HEK293T (cell line): ENCODE results near the gene THRB.

Source experiments
- CTCF ChIA-PET: fragments of 350-600 bp; formaldehyde crosslinking; extraction: SDS; loops from one replicate; lab custom pipeline; 2021; ENCODE audit warnings: antibody characterized with exemption, inconsistent platforms; lab: Yijun Ruan, JAX
- POLR2A ChIA-PET: fragments of 350-600 bp; formaldehyde crosslinking; extraction: SDS; loops from one replicate; lab custom pipeline; 2020; ENCODE audit warnings: antibody characterized with exemption, inconsistent platforms; lab: Yijun Ruan, JAX
- DNase-seq: peaks from one replicate; pipeline ENCODE4 v3.0.0; 2012; ENCODE audit warnings: mixed read lengths; ENCODE audit errors: extremely low spot score
- ARNT ChIP-seq: fragments of 450-650 bp; IDR thresholded peaks from 2 replicates; pipeline ENCODE4 v1.6.1; 2017; ENCODE audit warnings: mild to moderate bottlenecking
- BHLHE40 ChIP-seq: fragments of 450-650 bp; IDR thresholded peaks from 2 replicates; pipeline ENCODE4 v1.6.1; 2016; ENCODE audit warnings: mild to moderate bottlenecking, moderate library complexity, borderline replicate concordance
- CTBP1 ChIP-seq: fragments of 450-650 bp; IDR thresholded peaks from 2 replicates; pipeline ENCODE4 v1.6.1; 2016; ENCODE audit warnings: borderline replicate concordance
- ELF4 ChIP-seq: fragments of 450-650 bp; IDR thresholded peaks from 2 replicates; pipeline ENCODE4 v1.6.1; 2017; ENCODE audit warnings: antibody characterized with exemption
- FOXA1 ChIP-seq: fragments of 450-650 bp; IDR thresholded peaks from 2 replicates; pipeline ENCODE4 v1.6.1; 2016; ENCODE audit warnings: mild to moderate bottlenecking
- FOXK2 ChIP-seq: fragments of 450-650 bp; IDR thresholded peaks from 2 replicates; pipeline ENCODE4 v1.6.1; 2016; ENCODE audit warnings: mild to moderate bottlenecking
- FOXM1 ChIP-seq: fragments of 450-650 bp; IDR thresholded peaks from 2 replicates; pipeline ENCODE4 v1.6.1; 2017; ENCODE audit warnings: mild to moderate bottlenecking, borderline replicate concordance
- HDGF ChIP-seq: fragments of 450-650 bp; IDR thresholded peaks from 2 replicates; pipeline ENCODE4 v1.6.1; 2017; ENCODE audit warnings: antibody characterized with exemption, borderline replicate concordance
- L3MBTL2 ChIP-seq: fragments of 450-650 bp; conservative IDR thresholded peaks from 2 replicates; pipeline ENCODE4 v1.6.1; 2016; ENCODE audit warnings: mild to moderate bottlenecking
- LEF1 ChIP-seq: fragments of 450-650 bp; IDR thresholded peaks from 2 replicates; pipeline ENCODE4 v1.6.1; 2017; ENCODE audit warnings: mild to moderate bottlenecking, borderline replicate concordance
- NFRKB ChIP-seq: fragments of 450-650 bp; IDR thresholded peaks from 2 replicates; pipeline ENCODE4 v1.6.1; 2016; ENCODE audit warnings: mild to moderate bottlenecking, moderate library complexity
- SP1 ChIP-seq: fragments of 450-650 bp; IDR thresholded peaks from 2 replicates; pipeline ENCODE4 v1.6.1; 2017
- SUZ12 ChIP-seq: fragments of 450-650 bp; IDR thresholded peaks from 2 replicates; pipeline ENCODE4 v1.6.1; 2016; ENCODE audit warnings: mild to moderate bottlenecking
- TARDBP ChIP-seq: fragments of 450-650 bp; IDR thresholded peaks from 2 replicates; pipeline ENCODE4 v1.6.1; 2016
- ZNF384 ChIP-seq: fragments of 450-650 bp; IDR thresholded peaks from 2 replicates; pipeline ENCODE4 v1.6.1; 2016
- TF ChIP-seq, protein P1 (sequence below): fragments of 450-650 bp; IDR thresholded peaks from 2 replicates; pipeline ENCODE4 v1.6.1; 2016

THRB gene

DNA sequence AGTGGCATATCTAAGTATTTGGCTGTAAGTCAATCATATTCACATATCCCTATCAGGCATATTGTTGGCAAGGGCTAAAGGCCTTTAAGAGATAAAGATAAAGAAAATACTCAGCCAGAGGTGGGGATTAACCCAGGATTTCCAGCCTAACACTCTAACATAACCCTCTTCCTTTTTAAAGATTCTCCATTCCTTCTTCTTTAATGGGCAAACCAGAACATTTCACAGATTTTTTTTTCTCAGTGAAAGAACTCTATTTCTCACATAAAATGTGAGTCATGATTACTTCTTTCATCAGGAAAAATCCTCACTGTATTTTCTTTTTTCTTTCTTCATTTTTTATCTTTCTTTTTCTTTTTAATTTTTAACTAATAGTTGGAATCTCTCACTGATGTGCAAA is 349.2 kb downstream of the THRB start:
- CTCF ChIA-PET: no interaction called here
- POLR2A ChIA-PET: no interaction called here
- no peak for DNase-seq
- TF ChIP-seq TARDBP (no peak), SP1 (no peak), SUZ12 (no peak), FOXM1 (no peak)

DNA sequence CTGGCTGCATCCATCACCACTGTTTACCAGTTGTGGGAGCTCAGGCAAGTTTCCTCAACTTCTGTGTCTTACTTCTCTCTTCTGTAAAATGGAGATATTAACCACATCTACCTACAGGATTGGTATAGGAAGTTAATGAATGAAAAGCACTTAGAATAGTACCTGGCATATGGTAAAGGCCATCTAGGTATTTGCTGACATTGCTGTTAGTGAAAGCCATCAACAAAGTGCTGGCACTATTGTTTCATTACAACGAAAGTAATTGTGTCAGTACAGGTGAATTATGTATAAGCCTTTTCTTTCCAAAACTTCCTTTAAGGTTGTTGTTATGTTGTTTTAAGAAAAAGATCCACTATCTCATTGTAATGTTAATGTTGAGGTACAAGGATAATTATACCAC is 352.5 kb downstream of the THRB start:
- POLR2A ChIA-PET: no interaction called here
- DNase-seq: no peak
- TF ChIP-seq HDGF (no peak), FOXA1 (no peak), ZNF384 (no peak), FOXM1 (no peak), NFRKB (no peak), FOXK2 (no peak), SP1 (no peak), LEF1 (no peak), ARNT (no peak), SUZ12 (no peak), TARDBP (no peak), L3MBTL2 (no peak), BHLHE40 (no peak), ELF4 (no peak), CTBP1 (no peak)
- TF ChIP-seq, protein P1, sequence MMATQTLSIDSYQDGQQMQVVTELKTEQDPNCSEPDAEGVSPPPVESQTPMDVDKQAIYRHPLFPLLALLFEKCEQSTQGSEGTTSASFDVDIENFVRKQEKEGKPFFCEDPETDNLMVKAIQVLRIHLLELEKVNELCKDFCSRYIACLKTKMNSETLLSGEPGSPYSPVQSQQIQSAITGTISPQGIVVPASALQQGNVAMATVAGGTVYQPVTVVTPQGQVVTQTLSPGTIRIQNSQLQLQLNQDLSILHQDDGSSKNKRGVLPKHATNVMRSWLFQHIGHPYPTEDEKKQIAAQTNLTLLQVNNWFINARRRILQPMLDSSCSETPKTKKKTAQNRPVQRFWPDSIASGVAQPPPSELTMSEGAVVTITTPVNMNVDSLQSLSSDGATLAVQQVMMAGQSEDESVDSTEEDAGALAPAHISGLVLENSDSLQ: no peak
- CTCF ChIA-PET: no interaction called here

DNA sequence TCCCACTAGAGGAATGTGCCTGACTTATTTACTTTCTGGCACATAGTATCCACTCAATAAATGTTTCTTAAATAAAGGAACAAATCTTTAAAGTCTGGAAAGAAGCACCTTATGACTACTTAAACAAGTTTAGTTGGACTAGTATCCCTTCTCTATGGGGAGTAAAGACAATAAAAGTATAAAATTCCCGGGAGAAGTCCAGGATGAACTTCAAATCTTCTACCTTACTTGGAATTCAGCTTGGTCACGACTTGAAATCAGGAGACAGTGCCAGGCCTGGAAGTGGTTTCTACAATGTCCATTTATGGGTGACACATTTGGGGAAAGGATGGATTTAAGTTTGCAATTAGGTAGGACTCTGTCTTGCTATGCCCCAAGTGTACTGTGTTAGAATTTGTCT is 353.1 kb downstream of the THRB start:
- TF ChIP-seq FOXA1 (no peak), L3MBTL2 (no peak), FOXK2 (no peak), ZNF384 (no peak), FOXM1 (no peak), TARDBP (no peak), NFRKB (no peak), LEF1 (no peak), BHLHE40 (no peak)
- POLR2A ChIA-PET: no interaction called here
- CTCF ChIA-PET: no interaction called here
- DNase-seq: no peak

DNA sequence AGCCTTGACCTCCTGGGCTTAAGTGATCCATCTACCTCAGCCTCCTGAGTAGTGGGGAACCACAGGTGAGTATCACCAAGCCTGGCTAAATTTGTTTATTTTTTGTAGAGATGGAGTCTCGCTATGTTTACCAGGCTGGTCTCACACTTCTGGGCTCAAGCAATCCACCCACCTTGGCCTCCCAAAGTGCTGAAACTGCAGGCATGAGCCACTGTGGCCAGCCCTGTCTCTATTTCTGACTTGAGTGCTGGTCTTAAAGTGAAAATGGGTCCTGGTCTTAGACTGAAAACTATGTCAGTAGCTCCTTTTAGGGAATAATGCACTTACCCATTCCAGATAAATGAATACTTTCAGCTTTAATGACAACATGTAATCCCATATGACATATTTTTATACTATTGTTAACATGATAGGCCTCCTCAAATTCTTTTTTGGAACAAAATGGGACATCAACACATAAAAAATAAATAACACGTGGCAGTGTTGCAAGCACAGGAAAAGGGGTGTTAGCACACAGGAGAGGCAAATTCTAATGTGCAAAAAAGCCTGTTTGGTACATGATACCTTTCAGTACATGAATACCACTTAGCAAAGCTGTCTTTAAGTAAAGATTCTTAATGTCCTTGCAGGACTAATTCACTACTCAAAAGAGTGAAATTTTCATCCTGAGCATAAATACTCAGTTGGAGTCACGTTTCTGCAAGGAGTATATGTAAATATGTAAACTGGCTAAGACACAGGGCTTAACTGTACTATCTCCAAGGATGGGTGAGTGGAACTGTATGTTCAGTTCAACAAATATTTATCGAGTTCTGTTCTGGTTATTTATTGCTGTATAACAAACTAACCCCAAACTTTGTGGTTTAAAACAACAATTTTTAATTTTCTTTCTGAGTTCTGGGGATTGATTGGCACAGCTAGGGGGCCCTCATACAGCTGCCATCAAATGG is 354.9 kb downstream of the THRB start:
- no peak for DNase-seq
- ChIA-PET POLR2A (no interaction called here), CTCF (no interaction called here)
- TF ChIP-seq SUZ12: no peak
- TF ChIP-seq, protein P1: no peak
- TF ChIP-seq HDGF: no peak
- no peak for TF ChIP-seq ZNF384
- no peak for TF ChIP-seq FOXA1
- no peak for TF ChIP-seq CTBP1
- no peak for TF ChIP-seq ELF4
- TF ChIP-seq L3MBTL2: no peak
- TF ChIP-seq LEF1: no peak

DNA sequence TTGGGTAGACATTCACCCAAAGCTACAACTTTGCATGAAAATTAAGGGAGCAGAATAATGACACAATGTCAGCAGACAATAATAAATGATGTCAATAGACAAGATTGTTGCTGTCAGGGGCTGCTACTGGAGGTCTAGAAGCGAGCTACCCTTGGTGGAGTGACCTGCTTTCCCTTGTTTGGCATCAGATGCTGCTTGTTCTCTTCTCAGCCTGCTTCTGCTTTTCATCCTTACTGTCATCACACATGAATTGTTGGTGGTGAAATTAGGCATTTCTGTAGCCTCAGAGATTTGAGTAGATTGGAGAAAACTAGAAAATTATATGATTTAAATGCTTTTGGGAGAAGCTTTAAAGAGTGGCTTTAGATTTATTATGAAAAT is 355.8 kb downstream of the THRB start:
- CTCF ChIA-PET: interaction anchor here (0.7 kb wide), 1 partner anchor 18 kb away, joined by 3 read pairs; no protein-coding TSS in a partner anchor
- POLR2A ChIA-PET: no interaction called here
- DNase-seq: no peak
- TF ChIP-seq FOXM1: no peak
- TF ChIP-seq CTBP1: no peak
- TF ChIP-seq SUZ12: no peak
- TF ChIP-seq TARDBP: no peak
- no peak for TF ChIP-seq SP1
- TF ChIP-seq HDGF: no peak
- TF ChIP-seq, protein P1: no peak
- TF ChIP-seq FOXK2: no peak
- no peak for TF ChIP-seq BHLHE40
- TF ChIP-seq L3MBTL2: no peak
- no peak for TF ChIP-seq LEF1
- no peak for TF ChIP-seq ZNF384
- TF ChIP-seq FOXA1: no peak
- TF ChIP-seq NFRKB: no peak
- no peak for TF ChIP-seq ARNT
- no peak for TF ChIP-seq ELF4
